GM12878 (cell line): ENCODE results near the gene HCN1. TPM values are rescaled to one million over a fixed set of nuclear protein-coding genes. Genes with fewer than 3 reads are reported as not detected.

ENCODE experiments used
- ATAC-seq: fragments of 200-7000 bp; cut with Tn5 transposase; 3 replicates; pipeline ENCODE4 v1.9.1; 2020; ENCODE audit warnings: mild to moderate bottlenecking, moderate library complexity
- BruUV-seq: library from RNA; stranded (reverse); fragments of 400-500 nt; replicated peaks from 2 replicates; lab custom pipeline; 2021; lab: Mats Ljungman, UMichigan
- CTCF ChIA-PET: fragments of 300-600 bp; sonication (Branson Sonifier 250); formaldehyde crosslinking; extraction: SDS; loops from one replicate; lab custom pipeline; 2021; ENCODE audit warnings: inconsistent platforms; lab: Yijun Ruan, JAX
- POLR2A ChIA-PET: fragments of 350-600 bp; formaldehyde crosslinking; extraction: SDS; loops from one replicate; lab custom pipeline; 2021; ENCODE audit warnings: inconsistent platforms; lab: Charles Lee
- RAD21 ChIA-PET: fragments of 300-600 bp; sonication (Branson Sonifier 250); formaldehyde crosslinking; loops from one replicate; lab custom pipeline; 2023; ENCODE audit warnings: antibody characterized with exemption; ENCODE audit not compliant: unreplicated experiment; lab: Charles Lee
- SMC1A ChIA-PET: fragments of 300-600 bp; sonication (Branson Sonifier 250); formaldehyde crosslinking; loops from one replicate; lab custom pipeline; 2023; ENCODE audit not compliant: unreplicated experiment, uncharacterized antibody; lab: Charles Lee
- DNase-seq: peaks from one replicate; pipeline ENCODE4 v3.0.0-alpha.2; 2011; ENCODE audit warnings: low read depth, low spot score
- FAIRE-seq: peaks from 3 replicates; lab custom pipeline; 2011; peaks lifted over from hg19 to GRCh38; lab: Jason Lieb, UNC
- H2AFZ ChIP-seq: 2 replicates; pipeline ENCODE4 v1.6.0; 2011; ENCODE audit warnings: low read depth, low read length, control low read depth; ENCODE audit not compliant: control insufficient read depth
- H3K27ac ChIP-seq: 2 replicates; pipeline ENCODE4 v1.5.1; 2011; ENCODE audit warnings: control low read depth; ENCODE audit not compliant: control insufficient read depth, insufficient read depth
- H3K27me3 ChIP-seq, 2 experiments: replicated peaks in 1 of 2; 2 replicates each; pipeline versions ENCODE4 v1.6.0 to v1.6.1; 2011; ENCODE audit warnings: low read length in 1 of 2; ENCODE audit not compliant: control insufficient read depth in 2 of 2, insufficient read depth in 2 of 2
- H3K36me3 ChIP-seq, 2 experiments: 2 replicates each; pipeline ENCODE4 v1.5.1; 2011; ENCODE audit warnings: low read length in 1 of 2; ENCODE audit not compliant: control insufficient read depth in 2 of 2, insufficient read depth in 2 of 2
- H3K4me1 ChIP-seq: 2 replicates; pipeline ENCODE4 v1.6.1; 2011; ENCODE audit warnings: mild to moderate bottlenecking, low read length, moderate library complexity, mixed read lengths; ENCODE audit not compliant: control insufficient read depth, insufficient read depth
- H3K4me2 ChIP-seq: 2 replicates; pipeline ENCODE4 v1.6.0; 2011; ENCODE audit warnings: control low read depth; ENCODE audit not compliant: control insufficient read depth, insufficient read depth
- H3K4me3 ChIP-seq: fragments of 200-600 bp; sonication (generic); 2 replicates; pipeline ENCODE4 v1.5.1; 2016
- H3K79me2 ChIP-seq: 2 replicates; pipeline ENCODE4 v1.6.0; 2011; ENCODE audit warnings: low read length; ENCODE audit not compliant: control insufficient read depth, insufficient read depth
- H3K9ac ChIP-seq: 2 replicates; pipeline ENCODE4 v1.8.0; 2011; ENCODE audit warnings: low read length, control low read depth, mixed read lengths; ENCODE audit not compliant: control insufficient read depth, insufficient read depth
- H3K9me3 ChIP-seq: replicated peaks from 3 replicates; pipeline ENCODE4 v1.5.1; 2011; ENCODE audit warnings: mild to moderate bottlenecking, low read length; ENCODE audit not compliant: control insufficient read depth, insufficient read depth
- H4K20me1 ChIP-seq: 2 replicates; pipeline ENCODE4 v1.6.0; 2011; ENCODE audit not compliant: control insufficient read depth, insufficient read depth
- CBX3 ChIP-seq: fragments of 200-600 bp; sonication (generic); IDR thresholded peaks from 2 replicates; pipeline ENCODE4 v1.6.1; 2016; ENCODE audit warnings: low read depth, borderline replicate concordance
- CEBPZ ChIP-seq: fragments of 150-350 bp; IDR thresholded peaks from 2 replicates; pipeline ENCODE4 v1.6.1; 2016; ENCODE audit warnings: low read depth, low read length
- IRF4 ChIP-seq: IDR thresholded peaks from 2 replicates; pipeline ENCODE4 v1.6.1; 2011; ENCODE audit warnings: low read depth, low read length
- NR2C1 ChIP-seq: fragments of 450-650 bp; IDR thresholded peaks from 2 replicates; pipeline ENCODE4 v1.6.1; 2017; ENCODE audit warnings: antibody characterized with exemption, mild to moderate bottlenecking, moderate library complexity
- RAD21 ChIP-seq: IDR thresholded peaks from 2 replicates; pipeline ENCODE4 v1.6.1; 2011; ENCODE audit warnings: mild to moderate bottlenecking, low read depth, low read length, moderate library complexity; ENCODE audit not compliant: insufficient read depth
- ZNF217 ChIP-seq: fragments of 450-650 bp; IDR thresholded peaks from 2 replicates; pipeline ENCODE4 v1.6.1; 2017; ENCODE audit warnings: antibody characterized with exemption, mild to moderate bottlenecking
- WGBS: methylation state at CpG from one replicate; pipeline ENCODE4 v1.1.6; 2016; ENCODE audit warnings: low lambda C conversion rate; ENCODE audit not compliant: insufficient replicate concordance, insufficient coverage; ENCODE audit errors: missing lambda C conversion rate; 5-methylcytosine and 5-hydroxymethylcytosine counted together
- in situ Hi-C: fragments of 300-500 bp; cut with MboI; formaldehyde crosslinking; loops from 9 replicates; pipeline ENCODE4 v1.14.3; 2018; ENCODE audit warnings: mixed read lengths
- intact Hi-C: fragments of 100-400 bp; cut with micrococcal nuclease; formaldehyde crosslinking; loops from one replicate; pipeline ENCODE4 v1.14.2; 2022; ENCODE audit not compliant: unreplicated experiment
- polyA plus RNA-seq, 11 experiments: library from polyadenylated mRNA; depleted of rRNA in 4 of 11; unstranded in 6 of 11; stranded (reverse) in 5 of 11; fragments of >200 nt; fragmentation: Nextera tagmentation in 4 of 11; fragmentation: Illumina TruSeq in 1 of 11; extraction: Ambion mirVana in 4 of 11; extraction: Trizol in 1 of 11; gene quantifications; 1 replicate in 1 of 11; 2 replicates in 10 of 11; pipeline versions ENCODE4 v1.2.1 to v1.2.3, GENCODE V29; 2011 to 2016; ENCODE audit warnings: inconsistent platforms in 2 of 11, missing spikeins in 2 of 11, low read depth in 1 of 11
- total RNA-seq, 4 experiments: library from RNA; depleted of rRNA in 3 of 4; stranded (reverse); fragments of >200 nt in 3 of 4; fragmentation: Illumina TruSeq in 1 of 4; extraction: Trizol in 1 of 4; gene quantifications; 2 replicates each; pipeline versions ENCODE4 v1.2.1 to v1.2.3, GENCODE V29; 2013 to 2021

HCN1 gene
- total and polyA plus RNA-seq, 10 of the 15 experiments (the other 5 are each of a cell fraction or from before 2014, with no cell fraction given), result not detected

- TF ChIP-seq NR2C1 (no peak), CBX3 (no peak), IRF4 (no peak)
Measured at GRCh38 chr5:45532826-45533624, 163.2 kb downstream of the HCN1 start (continued).

GRCh38 chr5:45521067-45521466 lies 175.1 kb downstream of the HCN1 start:
- Histone ChIP-seq H3K27ac (no peak overlapping the region), H3K9me3 (no peaks in the 10 kb centered on the region), H3K9ac (no peak overlapping the region), H3K4me3 (no peak overlapping the region), H2AFZ (no peak overlapping the region), H4K20me1 (no peaks in the 10 kb centered on the region), H3K36me3 (no peaks in the 10 kb centered on the region), H3K27me3 (no peaks in the 10 kb centered on the region), H3K79me2 (no peaks in the 10 kb centered on the region), H3K4me2 (no peak overlapping the region), H3K4me1 (no peaks in the 10 kb centered on the region)
- FAIRE-seq (no peak), DNase-seq (no peak), ATAC-seq (no peak)
- 0% methylated on average over 2 of the region's 2 CpGs for WGBS
- BruUV-seq, result no TSS peak
- TF ChIP-seq CEBPZ, result no peak
- no peak for TF ChIP-seq ZNF217
- peak; percentile 59 for TF ChIP-seq RAD21
- RAD21 ChIA-PET, result interaction anchor here (2.2 kb wide), 1 partner anchor 483 kb away, joined by 7 read pairs; no protein-coding TSS in a partner anchor
- POLR2A ChIA-PET, result no interaction called here
- SMC1A ChIA-PET, result interaction anchor here (0.7 to 1.1 kb wide), 2 partner anchors 483 kb away, joined by 3 read pairs; no protein-coding TSS in a partner anchor
- in situ Hi-C loops, result no loop called here
- intact Hi-C loops, result no loop called here
- CTCF ChIA-PET, result interaction anchor here (1.4 to 2.1 kb wide), 2 partner anchors 483 to 568 kb away, joined by 3 to 4 read pairs; no protein-coding TSS in a partner anchor
